Measurements from ENCODE around the gene PKNOX1.
"Not testable (repeated sequence)": the region's sequence is repeated elsewhere in the genome, so short reads cannot be mapped to it uniquely, and the experiment has no call there.

Gene PKNOX1

DNA sequence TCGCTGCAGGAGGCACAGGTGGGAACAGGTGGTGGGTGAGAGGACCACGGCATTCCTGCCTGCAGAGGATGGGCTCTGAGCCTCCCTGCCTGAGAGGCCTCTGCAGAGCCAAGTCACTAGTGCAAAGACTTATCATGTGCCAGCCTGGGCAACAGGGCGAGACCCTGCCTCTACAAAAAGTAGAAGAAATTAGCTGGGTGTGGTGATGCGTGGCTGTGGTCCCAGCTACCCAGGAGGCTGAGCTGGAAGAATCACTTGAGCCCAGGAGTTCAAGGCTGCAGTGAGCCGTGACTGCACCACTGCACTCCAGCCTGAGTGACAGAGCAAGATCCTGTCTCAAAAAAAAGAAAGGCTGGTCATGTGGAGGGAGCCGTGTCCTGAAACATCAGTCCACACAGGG lies 46.4 kb downstream of the PKNOX1 start:
- DNase-seq (ENCODE audit: low read depth in 2 of 2) = no peak

DNA sequence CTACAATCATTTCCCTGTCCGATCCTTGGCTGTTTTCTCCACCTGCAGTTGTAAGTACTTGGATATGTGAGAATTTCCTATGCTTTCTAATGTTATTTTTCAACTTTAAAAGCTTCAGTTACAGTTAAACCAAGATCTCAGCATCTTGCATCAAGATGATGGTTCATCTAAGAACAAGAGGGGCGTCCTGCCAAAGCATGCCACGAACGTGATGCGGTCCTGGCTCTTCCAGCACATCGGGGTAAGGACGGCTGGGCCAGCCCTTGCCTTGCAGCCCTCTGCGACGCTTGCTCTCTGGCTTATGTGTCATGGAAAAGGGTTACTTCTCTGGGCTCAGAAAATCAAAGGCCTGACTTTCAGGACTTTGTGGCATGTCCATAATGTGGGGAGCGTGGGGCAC lies 46.8 kb downstream of the PKNOX1 start:
- DNase-seq (ENCODE audit: low read depth in 2 of 2) = no peak

DNA sequence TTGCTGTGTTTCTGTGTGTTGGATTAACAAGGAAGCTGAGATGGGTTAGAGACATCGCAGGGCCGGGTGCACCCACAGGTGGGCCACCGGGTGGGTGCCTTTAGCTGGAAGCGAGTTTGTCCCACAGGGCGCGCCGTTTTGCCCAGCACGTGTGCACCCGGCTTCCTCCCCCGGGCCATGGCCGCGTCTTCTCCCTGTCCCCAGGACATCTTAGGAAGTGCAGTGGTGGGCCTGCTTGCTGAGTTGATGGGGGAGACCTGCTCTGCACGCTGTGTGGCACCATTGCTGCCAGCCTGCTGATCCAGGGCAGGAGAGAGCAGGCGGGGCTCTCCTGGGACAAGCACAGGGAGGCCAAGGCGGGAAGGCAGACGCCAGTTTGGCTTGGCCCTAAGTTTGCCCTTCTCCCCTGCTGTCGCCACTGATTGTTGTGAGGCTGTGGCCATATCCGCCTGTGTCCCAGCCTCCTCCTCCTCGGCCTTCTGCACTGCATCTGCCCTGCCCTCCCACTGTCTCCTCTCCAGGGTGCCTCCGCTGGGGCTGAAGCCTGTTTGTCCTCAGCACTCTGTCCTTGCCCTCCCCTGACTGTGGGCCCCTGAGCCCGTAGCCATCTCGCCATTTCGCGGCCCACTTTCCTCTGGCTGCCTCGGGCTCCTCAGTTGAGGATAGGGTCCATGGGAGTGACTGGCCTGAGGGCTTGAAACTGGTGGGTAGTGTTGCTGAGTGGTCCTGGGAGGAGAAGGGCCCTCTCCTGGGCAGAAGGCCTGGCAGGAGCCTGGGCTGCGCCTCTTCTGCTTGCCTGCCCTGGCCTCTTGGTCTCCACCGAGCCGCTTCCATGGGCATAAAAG lies 47.6 kb downstream of the PKNOX1 start:
- no peak for DNase-seq (ENCODE audit: low read depth in 2 of 2)

DNA sequence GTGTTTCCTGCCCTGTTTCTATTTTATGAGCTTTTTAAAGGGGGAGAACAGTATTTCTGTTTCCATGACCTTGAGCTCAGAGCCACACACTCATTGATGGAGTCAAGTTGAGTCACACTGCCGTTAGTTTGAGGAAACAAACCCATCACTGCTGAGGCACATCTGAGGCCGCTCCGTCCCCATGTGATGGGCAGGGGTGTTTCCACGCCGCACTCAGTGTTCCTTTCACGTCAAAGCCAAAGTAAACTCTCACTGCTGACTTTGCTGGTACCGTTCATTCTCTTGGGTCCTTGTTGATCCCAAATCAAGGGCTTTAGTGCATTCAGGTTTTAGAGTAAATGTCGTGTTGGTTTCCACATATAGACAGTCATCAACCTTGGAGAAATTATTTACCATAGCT lies 48.8 kb downstream of the PKNOX1 start:
- no peak for DNase-seq (ENCODE audit: low read depth in 2 of 2)

DNA sequence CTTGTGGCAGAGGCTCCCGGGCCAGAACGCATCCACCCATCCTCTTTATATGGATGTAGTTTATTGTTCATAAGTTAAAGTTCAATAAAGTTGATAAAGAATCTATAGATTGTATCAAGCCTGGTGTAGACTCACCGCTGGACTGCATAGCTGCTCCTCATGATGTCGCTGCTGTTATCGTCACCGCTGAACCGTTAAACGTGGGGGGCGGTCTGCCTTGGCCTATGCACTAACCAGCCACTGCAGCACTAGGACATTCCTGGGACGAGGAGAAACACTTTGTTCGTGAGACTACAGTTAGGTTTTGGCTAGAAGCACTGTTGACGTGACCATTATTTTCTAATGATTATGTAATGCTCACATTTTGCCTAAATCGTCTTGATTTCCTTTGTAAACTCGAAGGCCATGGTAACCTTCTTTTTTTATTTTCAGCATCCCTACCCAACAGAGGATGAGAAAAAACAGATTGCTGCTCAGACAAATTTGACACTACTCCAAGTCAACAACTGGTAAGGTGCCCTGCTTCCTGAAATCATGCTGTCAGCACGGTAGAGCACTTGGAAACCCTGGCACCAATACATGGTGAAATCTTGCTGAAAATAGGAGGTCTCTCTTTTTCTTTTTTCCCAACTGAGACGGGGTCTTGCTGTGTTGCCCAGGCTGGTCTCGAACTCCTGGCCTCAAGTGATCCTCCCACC lies 50.2 kb downstream of the PKNOX1 start:
- no peak for DNase-seq (ENCODE audit: low read depth in 2 of 2)

DNA sequence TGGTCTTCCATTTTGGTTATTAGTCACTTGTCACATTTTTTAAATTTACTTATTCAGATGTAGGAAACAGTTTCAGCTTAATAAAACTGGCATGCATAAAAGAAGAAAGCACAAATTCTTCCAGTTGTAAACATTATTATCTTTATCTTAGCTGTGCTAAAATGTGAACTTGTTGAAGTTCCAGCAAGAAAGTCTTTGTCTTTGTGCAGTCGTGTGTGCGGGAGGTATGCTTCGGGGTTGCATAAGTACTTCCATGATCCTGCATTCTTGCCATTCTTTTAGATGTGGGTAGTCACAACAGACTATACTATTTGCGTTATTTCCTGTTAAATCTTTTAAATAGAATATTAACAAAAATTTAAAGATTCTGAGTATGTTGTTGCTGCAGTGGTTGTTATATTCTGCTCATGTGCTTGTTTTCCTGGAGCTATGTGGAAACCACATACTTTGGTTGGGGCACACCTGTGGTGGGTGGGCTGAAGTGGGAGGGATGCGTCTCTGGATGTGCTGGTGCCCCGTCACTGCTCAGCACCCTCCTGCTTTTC lies 51.3 kb downstream of the PKNOX1 start:
- DNase-seq (ENCODE audit: low read depth in 2 of 2) = peak; percentile 30 to 42

DNA sequence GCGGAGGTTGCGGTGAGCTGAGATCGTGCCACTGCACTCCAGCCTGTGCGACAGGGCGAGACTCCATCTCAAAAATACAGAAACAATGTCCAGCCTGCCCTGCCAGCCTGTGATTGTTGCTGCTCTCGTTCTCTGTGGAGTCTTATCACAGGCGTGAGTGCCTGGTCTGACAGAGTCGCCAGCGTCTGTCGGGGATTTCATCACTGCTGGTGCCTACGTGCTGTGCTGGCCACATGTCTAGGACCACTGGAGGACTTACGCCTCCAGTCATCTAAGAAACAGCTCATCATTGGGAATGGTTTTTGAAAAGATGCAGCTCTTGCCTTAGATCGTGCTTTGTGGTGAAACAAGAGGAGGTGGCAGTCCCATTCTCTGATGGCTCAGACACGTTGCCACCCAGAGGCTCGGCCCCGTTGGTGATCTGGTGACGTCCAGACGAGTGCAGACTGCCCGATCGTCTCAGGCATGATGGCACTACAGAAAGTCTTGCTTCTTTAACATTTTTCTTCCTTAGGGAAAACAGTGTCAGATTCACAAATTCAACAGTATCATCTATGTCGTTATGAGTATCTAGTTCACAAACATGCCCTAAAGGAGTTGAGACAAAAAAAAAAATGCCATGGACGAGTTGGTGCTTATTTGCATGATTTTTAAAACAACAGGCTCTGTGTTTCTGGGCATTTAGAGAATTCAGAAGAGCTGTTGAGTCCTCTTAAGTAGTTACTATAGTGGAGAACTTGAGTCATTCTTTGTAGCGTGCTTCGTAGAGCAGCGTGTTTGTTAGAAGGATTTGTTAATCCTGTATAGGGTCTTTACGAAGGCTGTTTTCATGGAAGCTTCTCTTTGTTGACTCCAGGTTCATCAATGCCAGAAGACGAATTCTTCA lies 53.7 kb downstream of the PKNOX1 start:
- DNase-seq (ENCODE audit: low read depth in 2 of 2) = no peak

DNA sequence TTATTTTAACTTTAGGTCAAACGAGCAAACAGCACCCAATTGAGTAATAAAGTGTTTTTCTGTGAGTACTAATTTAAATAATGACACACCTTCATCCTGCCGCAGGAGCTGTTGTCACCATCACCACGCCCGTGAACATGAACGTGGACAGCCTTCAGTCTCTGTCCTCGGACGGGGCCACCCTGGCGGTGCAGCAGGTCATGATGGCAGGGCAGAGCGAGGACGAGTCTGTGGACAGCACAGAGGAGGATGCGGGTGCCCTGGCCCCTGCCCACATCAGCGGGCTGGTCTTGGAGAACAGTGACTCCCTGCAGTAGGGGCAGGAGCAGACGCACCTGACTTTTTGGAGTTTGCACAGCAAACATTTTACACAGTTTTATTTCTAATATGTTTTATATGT lies 55.4 kb downstream of the PKNOX1 start:
- DNase-seq (ENCODE audit: low read depth in 2 of 2) = no peak

DNA sequence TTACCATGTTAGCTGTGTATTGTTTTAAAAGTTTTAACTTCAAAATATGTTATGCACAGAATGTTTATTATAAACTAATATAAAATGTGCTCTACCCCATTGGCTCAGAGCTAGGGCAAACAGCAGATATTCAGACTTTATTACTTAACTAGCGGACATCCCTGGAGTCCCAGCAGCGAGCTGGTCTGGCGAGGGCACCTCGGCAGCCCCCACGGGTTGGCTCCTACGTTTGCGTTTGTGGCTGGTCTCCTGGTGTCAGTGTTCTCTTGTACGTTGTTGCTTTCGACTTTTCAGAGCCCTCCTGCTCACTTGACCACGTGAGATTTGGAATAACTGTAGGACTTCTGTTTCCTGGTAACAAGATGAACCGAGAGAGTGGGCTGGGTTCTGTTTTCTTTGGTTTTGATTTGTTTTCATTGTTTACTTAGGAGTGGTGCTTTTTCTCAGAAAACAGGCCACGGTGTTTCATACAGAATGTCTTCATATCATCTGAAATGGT lies 56.8 kb downstream of the PKNOX1 start:
- DNase-seq (ENCODE audit: low read depth in 2 of 2) = no peak

DNA sequence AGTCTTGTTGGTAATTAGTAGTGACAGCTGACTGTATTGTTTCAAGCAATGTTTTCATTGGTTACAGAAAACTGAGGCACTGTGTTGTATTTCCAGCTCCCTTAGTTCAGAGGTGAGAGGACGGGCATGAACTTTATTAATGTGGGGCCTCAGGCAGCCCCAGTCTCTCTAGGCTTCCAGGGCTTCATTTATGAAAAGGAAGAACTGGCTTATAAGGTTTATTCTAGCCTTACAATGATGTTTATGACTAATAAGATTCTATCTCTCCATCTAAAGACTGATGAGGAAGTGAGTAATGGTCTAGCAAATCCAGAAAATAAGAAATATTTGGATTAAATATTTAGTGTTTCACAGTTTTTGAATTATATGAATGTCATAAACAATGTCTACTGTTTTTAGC lies 59.7 kb downstream of the PKNOX1 start:
- DNase-seq (ENCODE audit: low read depth in 2 of 2) = no peak

DNA sequence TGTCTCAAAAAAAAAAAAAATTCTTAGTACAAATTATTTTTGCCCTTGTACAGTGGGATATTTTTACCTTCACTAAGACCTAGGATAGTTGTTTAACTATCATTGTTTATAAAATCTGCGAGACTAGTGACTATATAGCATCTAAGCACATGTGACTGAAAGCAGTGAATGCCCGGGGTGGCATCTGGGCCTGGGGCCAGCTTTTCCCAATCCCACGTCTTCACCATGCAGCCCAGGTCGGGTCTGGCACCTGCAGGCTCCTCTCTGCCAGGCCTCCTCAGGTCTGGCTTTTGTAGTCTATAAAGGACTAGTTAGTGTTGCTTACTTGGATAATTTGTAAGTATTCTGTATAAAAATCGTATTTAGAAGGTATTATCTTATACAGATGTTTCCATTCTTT lies 60.5 kb downstream of the PKNOX1 start:
- DNase-seq (ENCODE audit: low read depth in 2 of 2) = no peak

DNA sequence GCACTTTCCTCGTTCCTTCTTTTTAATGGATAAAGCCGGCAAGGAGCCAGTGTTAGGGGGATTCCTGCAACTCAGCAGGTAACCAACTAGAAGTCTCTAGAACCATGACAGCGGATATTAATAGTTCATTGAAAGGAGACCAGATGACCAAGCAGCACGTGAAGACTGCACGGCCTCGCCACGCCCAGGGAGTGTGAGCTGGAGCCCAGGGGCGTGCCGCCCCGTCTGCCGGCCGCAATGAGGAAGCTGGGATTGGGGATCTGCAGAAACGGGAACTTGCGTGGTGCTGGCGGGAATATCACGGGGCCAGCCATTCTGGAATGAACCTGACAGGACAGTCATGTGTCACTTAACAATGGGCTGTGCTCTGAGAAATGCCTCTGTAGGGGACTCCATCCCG lies 62.5 kb downstream of the PKNOX1 start:
- not testable (repeated sequence) for DNase-seq (ENCODE audit: low read depth in 2 of 2)

DNA sequence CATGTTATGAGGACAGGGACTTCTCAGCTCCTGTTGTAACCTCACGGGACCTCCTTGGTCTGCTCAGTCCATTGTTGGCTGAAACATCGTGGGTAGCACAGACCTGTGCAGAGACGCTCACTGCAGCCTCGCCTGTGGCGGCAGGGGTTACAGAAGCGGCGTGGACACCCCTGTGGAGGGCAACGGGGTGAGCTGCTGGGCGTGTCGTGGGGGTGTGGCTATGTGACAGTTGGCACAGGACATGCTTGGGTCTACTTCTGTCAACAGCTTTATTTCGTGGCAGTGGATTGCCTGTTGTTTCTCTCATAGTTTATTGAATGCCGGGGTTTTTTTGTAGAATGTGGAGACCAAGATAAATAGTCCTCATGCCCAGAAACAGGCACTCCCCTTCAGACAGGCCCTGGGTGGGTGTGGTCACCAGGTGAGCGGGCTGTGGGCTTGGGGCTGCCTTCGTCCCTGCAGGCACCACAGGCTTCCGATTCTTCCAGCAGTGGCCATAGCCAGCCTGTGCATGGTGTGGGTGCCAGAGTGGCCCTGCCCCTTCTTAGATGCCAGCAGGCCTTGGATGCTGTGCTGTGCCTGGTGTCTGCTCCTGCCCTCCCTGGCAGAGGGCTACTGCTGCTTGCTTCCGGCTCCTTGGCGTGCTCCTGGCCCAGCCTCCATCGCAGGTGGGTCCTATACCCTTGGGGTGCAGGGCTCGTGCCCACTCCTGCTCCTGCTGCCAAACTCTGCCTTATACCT lies 63.7 kb downstream of the PKNOX1 start:
- DNase-seq (ENCODE audit: low read depth in 2 of 2) = not testable (repeated sequence)

DNA sequence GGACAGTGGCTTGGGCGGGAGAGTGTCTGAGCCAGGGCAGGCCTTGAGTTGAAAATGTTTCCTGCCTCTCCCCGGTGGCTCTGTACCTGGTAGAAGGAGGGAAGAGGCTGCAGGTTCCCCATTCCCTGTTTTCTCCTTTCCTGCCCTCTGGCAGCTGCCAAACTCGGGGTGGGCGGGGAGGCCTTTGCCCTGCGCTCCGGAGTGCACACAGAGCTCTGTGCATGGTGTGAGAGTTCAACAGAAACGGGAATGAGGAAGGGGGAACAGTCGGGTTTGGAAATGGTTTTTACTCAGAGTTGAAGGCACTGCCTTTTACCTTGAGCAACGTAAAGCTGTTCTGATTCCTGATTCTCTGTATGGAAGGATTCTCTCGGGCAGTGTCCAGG lies 64.3 kb downstream of the PKNOX1 start:
- not testable (repeated sequence) for DNase-seq (ENCODE audit: low read depth in 2 of 2)

DNA sequence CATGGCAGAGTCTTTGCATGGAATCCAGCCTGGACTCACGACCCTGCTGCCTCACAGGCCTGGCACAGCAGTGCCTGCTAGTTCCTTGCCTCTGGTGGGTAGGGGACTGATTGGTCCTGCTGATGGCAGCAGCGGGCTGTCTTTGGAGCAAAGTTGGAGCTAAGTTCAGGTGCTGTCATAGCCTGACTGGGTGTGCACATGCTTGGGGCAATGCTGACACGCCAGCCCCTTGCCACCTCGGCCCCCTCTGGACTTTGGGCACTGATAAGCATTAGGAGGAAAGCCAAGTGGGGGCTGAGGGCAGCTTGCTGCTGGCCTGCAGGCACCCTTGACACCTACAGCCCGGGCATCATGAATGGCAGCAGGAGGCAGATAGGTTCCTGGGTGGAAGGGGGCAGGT lies 67.8 kb downstream of the PKNOX1 start:
- not testable (repeated sequence) for DNase-seq (ENCODE audit: low read depth in 2 of 2)

DNA sequence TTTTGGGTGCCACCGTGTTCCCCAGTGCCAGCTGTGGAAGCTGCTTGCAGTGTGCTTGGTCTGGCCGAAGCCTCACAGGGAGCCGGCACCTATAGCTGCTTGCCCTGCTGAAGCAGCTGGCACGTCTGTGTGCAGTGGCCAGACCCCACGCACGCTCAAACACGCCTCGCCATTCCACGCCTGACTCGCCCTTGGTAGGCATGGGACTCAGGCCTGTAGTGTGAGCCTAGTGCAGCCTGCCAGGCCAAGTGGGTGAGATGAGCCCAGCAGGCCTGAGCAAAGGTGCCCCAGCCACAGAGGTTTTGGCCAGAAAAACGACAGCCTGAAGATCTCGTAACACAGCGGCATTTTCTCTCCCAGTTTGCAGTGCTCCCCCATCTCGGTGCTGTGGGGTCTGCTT lies 68.9 kb downstream of the PKNOX1 start:
- DNase-seq (ENCODE audit: low read depth in 2 of 2) = not testable (repeated sequence)

DNA sequence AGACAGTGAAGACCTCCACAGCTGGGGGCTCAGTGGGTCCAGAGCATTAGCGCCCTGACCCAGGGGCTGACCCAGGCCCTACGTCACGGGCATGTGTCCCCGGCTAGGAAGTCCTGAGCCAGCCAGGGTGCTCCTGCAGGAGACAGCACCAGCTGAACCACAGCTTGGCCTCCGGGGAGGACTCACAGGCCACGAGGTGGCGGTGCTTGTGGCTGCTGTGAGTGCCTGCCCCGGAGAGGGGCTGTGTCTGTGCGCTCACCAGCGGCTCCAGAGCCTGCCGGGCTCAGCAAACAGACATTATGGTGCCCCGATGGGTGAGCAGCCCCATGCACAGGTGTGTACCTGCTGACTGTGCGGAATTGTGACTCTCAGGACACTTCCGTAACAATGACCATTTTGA lies 70.2 kb downstream of the PKNOX1 start:
- DNase-seq (ENCODE audit: low read depth in 2 of 2) = not testable (repeated sequence)

DNA sequence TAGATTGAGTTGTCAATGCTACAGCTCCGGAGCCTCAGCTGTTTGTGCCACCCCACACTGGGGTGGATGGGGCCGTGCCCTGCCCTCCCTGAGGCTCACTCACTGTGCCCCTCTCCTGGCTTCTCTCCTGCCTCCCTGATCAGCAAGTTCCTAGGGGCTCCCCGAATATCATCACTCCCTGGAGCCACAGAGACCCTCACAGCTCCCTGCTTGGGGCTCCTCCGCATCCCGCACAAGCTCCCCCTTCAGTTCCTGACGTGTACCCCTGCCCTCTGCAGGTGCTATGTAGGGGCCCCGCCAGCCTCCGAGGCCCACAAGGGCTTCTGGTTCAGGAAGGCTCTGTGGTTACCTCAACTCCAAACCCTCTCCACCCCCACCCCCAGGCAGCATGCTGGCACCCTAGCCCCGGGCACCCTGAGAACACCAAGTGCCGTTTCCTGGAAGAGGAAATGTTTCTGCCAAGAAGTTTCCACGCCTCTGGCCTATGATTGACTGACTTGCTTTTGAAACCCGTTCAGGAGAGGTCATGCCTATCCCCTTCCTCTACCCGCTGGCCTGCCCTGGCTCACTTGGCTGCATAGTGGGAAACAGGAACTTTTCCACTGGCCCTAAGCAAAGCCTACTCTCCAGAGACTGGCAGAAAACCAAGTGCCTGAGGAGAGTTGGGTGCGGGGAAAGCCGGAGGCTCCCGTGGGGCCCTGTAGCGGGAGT lies 71.0 kb downstream of the PKNOX1 start:
- DNase-seq (ENCODE audit: low read depth in 2 of 2) = not testable (repeated sequence)

DNA sequence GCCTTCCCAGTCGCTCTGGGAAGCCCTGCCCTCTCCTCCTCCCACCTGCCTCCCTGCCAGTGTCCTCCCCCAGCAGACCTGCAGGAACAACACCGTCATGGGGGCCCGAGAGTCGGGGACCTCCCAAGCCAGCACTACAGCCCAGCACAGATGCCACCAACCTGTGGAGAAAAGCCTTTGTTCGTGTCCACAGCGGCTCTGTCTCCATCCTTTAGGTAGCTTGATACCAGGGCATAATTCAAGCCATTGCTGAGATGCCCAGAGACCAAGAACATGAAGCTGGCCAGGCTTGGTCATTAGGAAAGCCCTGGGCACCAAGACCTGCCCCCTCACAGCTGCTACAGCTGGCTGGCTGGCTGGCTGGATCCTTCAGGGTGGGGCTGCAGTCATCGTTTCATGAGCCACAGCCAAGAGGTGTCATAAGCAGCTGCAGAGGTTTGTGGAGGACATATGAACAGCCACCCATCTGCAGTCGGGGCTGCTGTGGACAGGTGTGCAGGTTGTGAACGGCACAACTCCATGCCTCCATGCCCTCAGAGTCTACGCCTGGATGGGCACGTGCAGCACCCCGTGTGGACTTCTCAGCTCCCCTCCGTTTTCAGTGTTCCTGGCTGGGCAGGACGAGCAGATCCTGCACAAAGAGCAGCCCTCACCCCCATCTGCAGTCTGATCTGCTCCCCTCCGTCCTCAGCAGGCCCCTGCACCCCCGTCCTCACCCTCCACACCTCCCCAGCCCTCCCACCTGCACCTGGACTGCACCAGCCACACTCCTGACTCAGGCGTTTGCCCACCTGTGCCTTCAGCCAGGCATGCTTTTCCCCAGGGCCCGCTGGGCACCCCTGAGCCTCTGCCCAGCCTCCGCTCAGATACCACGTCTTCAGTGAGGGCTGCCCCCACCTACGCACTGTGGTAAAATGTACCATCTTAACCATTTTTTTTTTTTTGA lies 71.8 kb downstream of the PKNOX1 start:
- DNase-seq (ENCODE audit: low read depth in 2 of 2) = not testable (repeated sequence)

All from fibroblast of skin of left quadriceps (primary cell).